CD14-positive monocyte (primary cell): Measurements from ENCODE around the gene BIRC2. TPM values are rescaled to one million over a fixed set of nuclear protein-coding genes. Genes with fewer than 3 reads are reported as not detected.

Experiments used
- DNase-seq, 3 donors: peaks; one replicate each; pipeline ENCODE4 v3.0.0-alpha.2; 2011 to 2022
- H2AFZ ChIP-seq: 2 replicates; pipeline ENCODE4 v1.6.0; 2012; ENCODE audit warnings: mild to moderate bottlenecking, low read depth, low read length, inconsistent platforms; ENCODE audit not compliant: insufficient read depth, poor library complexity, severe bottlenecking
- H3K27ac ChIP-seq, 2 donors: 1 replicate in 1 of 2; 2 replicates in 1 of 2; pipeline ENCODE4 v1.5.1; 2012 to 2013; ENCODE audit warnings: low read length in 2 of 2, control low read depth in 1 of 2, inconsistent platforms in 1 of 2, low read depth in 1 of 2, mild to moderate bottlenecking in 1 of 2
- H3K27me3 ChIP-seq, 2 donors: one replicate each; pipeline versions ENCODE4 v1.6.0 to v1.6.1; 2011 to 2013; ENCODE audit warnings: low read length in 2 of 2; ENCODE audit not compliant: control insufficient read depth in 2 of 2, insufficient read depth in 2 of 2
- H3K36me3 ChIP-seq, 2 donors: replicated peaks in 1 of 2; 1 replicate in 1 of 2; 2 replicates in 1 of 2; pipeline versions ENCODE4 v1.5.1 to v1.6.1; 2012 to 2013; ENCODE audit warnings: low read length in 2 of 2, control low read depth in 1 of 2, inconsistent platforms in 1 of 2, mild to moderate bottlenecking in 1 of 2; ENCODE audit not compliant: insufficient read depth in 2 of 2, control insufficient read depth in 1 of 2
- H3K4me1 ChIP-seq, 2 donors: 1 replicate in 1 of 2; 2 replicates in 1 of 2; pipeline versions ENCODE4 v1.5.1 to v1.6.1; 2012 to 2013; ENCODE audit warnings: low read length in 2 of 2, control low read depth in 1 of 2, inconsistent platforms in 1 of 2, mild to moderate bottlenecking in 1 of 2, moderate library complexity in 1 of 2; ENCODE audit not compliant: insufficient read depth in 2 of 2, control insufficient read depth in 1 of 2
- H3K4me2 ChIP-seq: replicated peaks from 2 replicates; pipeline ENCODE3; 2012; ENCODE audit warnings: low read length, moderate library complexity, mild to moderate bottlenecking; ENCODE audit not compliant: poor library complexity, severe bottlenecking; ENCODE audit errors: extremely low read depth
- H3K4me3 ChIP-seq, 3 experiments: fragments of 200-600 bp in 1 of 3; sonication (generic) in 1 of 3; replicated peaks in 1 of 3; 1 replicate in 2 of 3; 2 replicates in 1 of 3; pipeline ENCODE4 v1.5.1; 2011 to 2013; ENCODE audit warnings: low read length in 3 of 3, mild to moderate bottlenecking in 3 of 3, control low read depth in 2 of 3, low read depth in 2 of 3, inconsistent platforms in 1 of 3, moderate library complexity in 1 of 3
- H3K79me2 ChIP-seq: 2 replicates; pipeline ENCODE4 v1.6.0; 2012; ENCODE audit warnings: mild to moderate bottlenecking, control low read depth, inconsistent platforms, low read length, moderate library complexity; ENCODE audit not compliant: insufficient read depth
- H3K9ac ChIP-seq: 2 replicates; pipeline ENCODE4 v1.6.0; 2017; ENCODE audit warnings: low read length, mild to moderate bottlenecking; ENCODE audit not compliant: insufficient read depth, poor library complexity, severe bottlenecking
- H3K9me3 ChIP-seq, 2 donors: replicated peaks in 1 of 2; 1 replicate in 1 of 2; 2 replicates in 1 of 2; pipeline versions ENCODE4 v1.5.1 to v1.6.1; 2012 to 2013; ENCODE audit warnings: low read length in 2 of 2, control low read depth in 1 of 2; ENCODE audit not compliant: control insufficient read depth in 1 of 2, insufficient read depth in 1 of 2
- H4K20me1 ChIP-seq: 2 replicates; pipeline ENCODE4 v1.6.0; 2012; ENCODE audit warnings: mild to moderate bottlenecking, low read length, control low read depth, moderate library complexity; ENCODE audit not compliant: insufficient read depth
- H3K27ac Mint-ChIP-seq, 7 donors: one replicate each; pipeline ENCODE4 v1.8.0; 2020; ENCODE audit warnings: mild to moderate bottlenecking in 7 of 7, mixed read lengths in 7 of 7, moderate library complexity in 6 of 7, inconsistent platforms in 2 of 7
- H3K27me3 Mint-ChIP-seq, 3 donors: one replicate each; pipeline ENCODE4 v1.8.0; 2021 to 2022; ENCODE audit warnings: low read depth in 3 of 3, mild to moderate bottlenecking in 3 of 3, mixed read lengths in 3 of 3, moderate library complexity in 3 of 3, inconsistent platforms in 1 of 3
- H3K36me3 Mint-ChIP-seq, 2 donors: one replicate each; pipeline ENCODE4 v1.8.0; 2020; ENCODE audit warnings: mixed read lengths in 2 of 2, inconsistent platforms in 1 of 2, mild to moderate bottlenecking in 1 of 2
- H3K4me1 Mint-ChIP-seq: one replicate; pipeline ENCODE4 v1.8.0; 2020; ENCODE audit warnings: mild to moderate bottlenecking, mixed read lengths
- H3K4me3 Mint-ChIP-seq, 2 donors: one replicate each; pipeline ENCODE4 v1.8.0; 2020; ENCODE audit warnings: mild to moderate bottlenecking in 2 of 2, mixed read lengths in 2 of 2, moderate library complexity in 1 of 2
- H3K9me3 Mint-ChIP-seq, 7 donors: one replicate each; pipeline ENCODE4 v1.8.0; 2020 to 2022; ENCODE audit warnings: mixed read lengths in 7 of 7, mild to moderate bottlenecking in 6 of 7, moderate library complexity in 6 of 7, inconsistent platforms in 2 of 7
- CTCF ChIP-seq: fragments of 200-600 bp; IDR thresholded peaks from one replicate; pipeline ENCODE4 v1.8.0; 2022; ENCODE audit warnings: antibody characterized with exemption, mild to moderate bottlenecking
- WGBS: methylation state at CpG from one replicate; pipeline ENCODE4 v1.1.5; 2013; ENCODE audit warnings: missing lambda C conversion rate; ENCODE audit not compliant: insufficient coverage; 5-methylcytosine and 5-hydroxymethylcytosine counted together
- intact Hi-C, 2 donors: fragments of 100-400 bp; cut with micrococcal nuclease; formaldehyde crosslinking; loops; one replicate each; pipeline versions ENCODE4 v1.15.0 to v1.15.1; 2023
- polyA plus RNA-seq, 3 donors: library from polyadenylated mRNA; depleted of rRNA in 1 of 3; unstranded in 2 of 3; stranded (reverse) in 1 of 3; fragments of 300-500 nt in 2 of 3; fragments of >200 nt in 1 of 3; fragmentation: Illumina TruSeq in 2 of 3; gene quantifications; 1 replicate in 2 of 3; 2 replicates in 1 of 3; pipeline ENCODE4 v1.2.3, GENCODE V29; 2012 to 2021

The BIRC2 gene
- polyA plus RNA-seq, 3 donors: 25.3 to 54.7 (median 50.2) TPM

- H3K79me2 ChIP-seq: no peaks in the 10 kb centered on the region
- no peak for TF ChIP-seq CTCF
- H3K4me1 Mint-ChIP-seq: peaks cover 31% of the 10 kb centered on the region
- no peak overlapping the region for H2AFZ ChIP-seq
- WGBS: no CpG with 5 or more reads among the region's 1 CpG
- intact Hi-C loops: no loop called here
- peaks cover 25 to 47% of the 10 kb centered on the region in 2 donors for H3K36me3 Mint-ChIP-seq
- H4K20me1 ChIP-seq: peaks cover 18% of the 10 kb centered on the region
- no peak overlapping the region for H3K27ac ChIP-seq
- no peaks in the 10 kb centered on the region for H3K27me3 ChIP-seq
- H3K9ac ChIP-seq: no peak overlapping the region
- no peak for DNase-seq
- no peak overlapping the region for H3K27ac Mint-ChIP-seq
- no peak overlapping the region for H3K4me3 ChIP-seq
- no peak overlapping the region for H3K4me3 Mint-ChIP-seq
- no peaks in the 10 kb centered on the region for H3K9me3 ChIP-seq
- H3K27me3 Mint-ChIP-seq: no peaks in the 10 kb centered on the region
- peaks cover 6 to 32% of the 10 kb centered on the region in 2 donors for H3K36me3 ChIP-seq
- peaks cover 0 to 1% (median 0%) of the 10 kb centered on the region in 7 donors for H3K9me3 Mint-ChIP-seq
- no peak overlapping the region for H3K4me2 ChIP-seq
- peaks cover 6 to 24% of the 10 kb centered on the region in 2 donors for H3K4me1 ChIP-seq
These were observed 23.3 kb upstream of the BIRC2 start for GRCh38 chr11:102323542-102324251.

- intact Hi-C loops: loop anchor here in 1 of 2 donors (5.0 kb wide), 1 partner anchor 33 kb away; no protein-coding TSS in a partner anchor
- H3K79me2 ChIP-seq: no peaks in the 10 kb centered on the region
- no CpG with 5 or more reads among the region's 3 CpGs for WGBS
- no peak for TF ChIP-seq CTCF
- Mint-ChIP-seq H3K4me3 (no peak overlapping the region), H3K4me1 (peaks cover 19% of the 10 kb centered on the region), H3K36me3 (peaks cover 31 to 53% of the 10 kb centered on the region in 2 donors), H3K27me3 (no peaks in the 10 kb centered on the region), H3K27ac (no peak overlapping the region), H3K9me3 (no peaks in the 10 kb centered on the region)
- H3K27ac ChIP-seq: no peak overlapping the region
- H3K4me3 ChIP-seq: no peak overlapping the region
- DNase-seq: no peak
- H2AFZ ChIP-seq: no peak overlapping the region
- peaks cover 17 to 45% of the 10 kb centered on the region in 2 donors for H3K36me3 ChIP-seq
- no peak overlapping the region for H3K9ac ChIP-seq
- no peaks in the 10 kb centered on the region for H3K27me3 ChIP-seq
- H3K9me3 ChIP-seq: no peaks in the 10 kb centered on the region
- H4K20me1 ChIP-seq: peaks cover 22% of the 10 kb centered on the region
- peaks cover 0 to 14% of the 10 kb centered on the region in 2 donors for H3K4me1 ChIP-seq
- no peak overlapping the region for H3K4me2 ChIP-seq
These were observed 21.9 kb upstream of the BIRC2 start for GRCh38 chr11:102325088-102325487.
